Stimulated activated CD8-positive, alpha-beta memory T cell treated with anti-CD3 and anti-CD28 coated beads, Interleukin-4, amount 100 ng/mL, for 48 hours (primary cell): ENCODE data around the gene SEC16B.

Source experiments
- DNase-seq: peaks from one replicate; pipeline ENCODE4 v3.0.0-alpha.2; 2020

Gene SEC16B

DNA sequence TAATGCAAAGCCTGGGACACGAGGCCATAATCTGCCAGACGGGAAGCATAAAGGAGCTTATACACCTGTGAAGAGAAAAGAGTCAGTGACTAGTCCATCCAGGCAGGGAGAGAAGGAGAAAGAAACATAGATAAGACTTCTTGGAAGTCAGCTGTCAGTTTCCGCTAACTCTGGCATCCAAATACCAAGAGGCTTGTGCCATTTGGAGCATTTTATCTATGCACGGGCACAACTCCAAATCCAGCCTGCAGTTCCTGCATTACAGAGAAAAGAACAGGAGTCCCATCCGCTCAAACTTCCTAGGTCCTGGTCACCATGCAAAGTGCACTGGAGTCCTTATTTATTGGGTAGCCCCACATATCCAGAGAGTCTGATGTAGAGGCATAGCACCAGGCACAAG is 27.9 kb downstream of the SEC16B start:
- no peak for DNase-seq

DNA sequence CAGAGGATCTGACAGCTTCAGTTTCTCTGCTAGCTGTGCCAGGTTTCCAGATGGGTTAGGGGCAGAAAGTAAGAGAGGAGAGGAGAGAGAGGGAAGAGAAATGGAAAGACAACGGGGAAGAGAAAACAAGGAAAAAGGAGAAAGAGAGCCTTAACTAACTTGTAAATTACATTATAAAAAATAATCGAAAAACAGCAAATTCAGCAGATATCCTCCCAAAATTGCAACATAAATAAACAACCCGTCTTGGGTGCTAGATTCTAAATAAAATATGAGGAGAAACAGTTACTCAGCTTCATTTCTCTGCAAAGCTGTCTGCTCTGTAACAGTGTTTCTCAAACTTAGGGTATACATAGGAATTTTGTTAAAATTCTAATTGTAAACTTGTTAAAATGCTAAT is 29.2 kb downstream of the SEC16B start:
- DNase-seq: no peak

DNA sequence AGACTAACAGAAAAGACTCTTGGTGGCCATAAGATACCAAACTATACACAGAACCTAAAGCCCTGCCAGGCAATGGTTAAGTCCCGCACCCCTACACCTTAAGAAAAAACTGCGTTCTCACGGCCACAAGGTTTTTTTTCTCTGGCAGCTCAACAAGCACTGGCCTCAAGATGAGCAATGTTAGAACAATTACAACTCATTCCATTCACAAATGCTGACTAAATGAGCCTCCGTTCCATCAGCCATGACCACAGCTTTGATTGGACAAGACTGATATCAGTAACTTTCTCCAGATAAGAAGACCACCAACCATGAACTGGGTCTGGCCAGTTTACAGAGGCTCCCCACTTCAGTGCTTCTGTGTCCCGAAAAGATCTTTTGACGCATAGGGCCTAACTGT is 31.9 kb downstream of the SEC16B start:
- no peak for DNase-seq

DNA sequence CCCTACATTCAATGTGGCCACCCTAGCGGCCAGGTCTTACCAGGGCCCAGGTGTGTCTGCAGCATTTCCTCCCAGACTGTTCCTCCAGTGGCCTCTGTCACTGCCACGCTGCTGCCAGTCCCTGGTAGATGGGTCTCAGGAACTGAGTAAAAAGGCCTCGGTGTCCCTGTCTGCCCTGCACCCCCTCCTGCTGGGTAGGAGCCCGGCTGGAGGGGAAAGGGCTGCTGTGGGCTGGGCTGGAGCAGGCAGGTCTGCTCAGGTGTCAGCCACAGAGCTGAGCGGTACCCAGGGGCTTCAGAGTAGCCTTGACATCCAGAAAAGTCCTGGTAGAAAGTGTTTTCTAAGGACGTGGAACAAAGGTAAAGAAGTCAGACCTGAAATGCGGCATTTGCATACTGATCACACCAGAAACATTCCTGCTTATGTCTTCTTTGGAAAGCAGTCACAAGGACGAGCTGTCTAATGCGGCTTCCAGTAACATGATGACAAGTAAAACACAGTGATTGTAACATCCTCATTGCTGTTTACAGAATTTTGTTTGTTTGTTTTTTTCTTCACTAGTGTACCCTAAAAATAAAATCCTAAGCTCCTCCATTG is 32.6 kb downstream of the SEC16B start:
- no peak for DNase-seq

DNA sequence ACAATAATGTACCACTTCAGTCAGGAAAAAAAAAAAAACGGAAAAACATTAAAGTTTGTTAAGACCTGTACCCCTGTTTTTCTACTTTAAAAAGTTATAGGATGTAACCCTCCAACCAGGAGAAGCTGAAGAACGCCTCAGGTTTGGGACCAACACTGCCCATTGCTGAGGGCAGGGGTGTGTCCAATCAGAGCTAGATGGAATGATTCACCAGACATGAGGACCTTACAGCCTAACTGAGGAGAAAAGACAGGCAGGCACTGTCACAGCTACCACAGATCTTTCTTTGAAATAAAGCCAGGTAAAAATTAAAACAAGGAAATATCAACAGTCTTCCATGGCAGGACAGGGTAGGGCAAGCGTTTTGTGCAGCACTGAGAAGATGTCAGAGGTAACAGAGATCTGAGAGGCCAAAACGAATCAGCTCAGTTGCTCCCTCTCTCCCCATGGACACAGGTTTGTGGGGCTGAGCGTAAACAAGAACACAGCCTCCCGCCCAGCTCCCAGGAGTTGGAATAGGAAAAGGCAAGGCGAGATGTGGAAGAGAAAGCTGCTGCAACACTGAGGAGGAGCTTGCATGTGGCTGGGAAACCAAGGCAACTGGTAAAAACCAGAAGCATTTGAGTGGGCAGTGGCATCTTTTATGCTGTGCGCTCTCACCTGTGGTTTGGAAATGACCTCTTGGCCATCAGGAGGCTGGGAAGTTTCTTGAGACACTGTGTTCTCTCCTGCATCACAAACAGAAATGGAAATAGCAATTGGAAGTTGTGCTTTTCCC is 34.0 kb downstream of the SEC16B start:
- DNase-seq: no peak

DNA sequence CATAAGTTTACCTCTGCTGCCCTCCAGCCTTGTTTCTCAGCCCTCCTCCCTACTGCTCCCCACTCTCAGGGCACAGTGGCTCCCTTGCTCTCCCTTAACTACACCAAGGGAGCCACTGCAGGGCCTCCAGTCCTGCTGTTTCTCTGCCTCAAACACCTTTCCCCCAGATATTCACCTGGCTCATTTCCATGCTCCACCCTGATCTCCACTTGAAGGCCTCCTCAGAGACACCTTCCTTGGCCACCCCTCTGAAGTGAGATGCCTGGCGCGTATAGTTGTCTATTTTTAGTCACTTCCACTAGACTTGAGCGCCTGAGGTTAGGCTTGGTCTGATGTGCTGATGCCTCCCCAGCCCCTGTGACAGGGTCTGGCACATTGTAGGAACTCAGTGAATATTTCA is 34.9 kb downstream of the SEC16B start:
- no peak for DNase-seq

DNA sequence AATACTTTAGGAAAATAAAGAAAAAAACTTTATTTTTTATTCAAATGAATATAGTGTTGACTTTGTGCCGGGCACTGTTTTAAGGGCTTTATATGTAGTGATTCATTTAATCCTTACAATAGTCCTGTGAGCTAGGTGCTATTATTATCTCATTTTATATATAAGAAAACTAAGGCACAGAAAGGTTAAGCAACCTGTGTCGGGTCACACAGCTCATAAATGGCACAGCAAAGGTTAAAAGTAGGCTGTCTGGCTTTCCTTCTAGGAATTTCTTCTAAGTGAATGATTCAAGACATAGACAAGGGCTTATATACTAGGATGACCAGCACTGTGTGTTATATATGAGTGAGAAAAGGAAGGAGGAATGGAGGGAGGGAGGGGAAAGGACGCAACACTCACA is 35.4 kb downstream of the SEC16B start:
- no peak for DNase-seq

DNA sequence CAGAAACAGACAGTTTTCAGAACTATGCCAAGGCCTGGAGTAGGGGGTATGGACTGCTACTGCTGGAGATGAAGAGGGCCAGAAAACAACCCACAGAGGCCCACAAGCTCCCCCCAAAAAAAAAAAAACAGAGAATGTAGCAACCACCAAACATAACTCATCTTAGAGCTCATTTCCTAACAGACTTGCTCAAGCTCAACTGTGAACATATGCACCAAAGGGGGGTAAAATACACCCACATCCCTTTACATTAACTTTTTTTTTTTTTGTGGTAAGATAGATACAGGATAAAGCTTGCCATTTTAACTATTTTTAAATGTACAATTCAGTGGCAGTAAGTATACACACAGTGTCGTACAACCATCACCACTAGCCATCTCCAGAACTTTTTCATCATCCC is 36.0 kb downstream of the SEC16B start:
- DNase-seq: no peak

DNA sequence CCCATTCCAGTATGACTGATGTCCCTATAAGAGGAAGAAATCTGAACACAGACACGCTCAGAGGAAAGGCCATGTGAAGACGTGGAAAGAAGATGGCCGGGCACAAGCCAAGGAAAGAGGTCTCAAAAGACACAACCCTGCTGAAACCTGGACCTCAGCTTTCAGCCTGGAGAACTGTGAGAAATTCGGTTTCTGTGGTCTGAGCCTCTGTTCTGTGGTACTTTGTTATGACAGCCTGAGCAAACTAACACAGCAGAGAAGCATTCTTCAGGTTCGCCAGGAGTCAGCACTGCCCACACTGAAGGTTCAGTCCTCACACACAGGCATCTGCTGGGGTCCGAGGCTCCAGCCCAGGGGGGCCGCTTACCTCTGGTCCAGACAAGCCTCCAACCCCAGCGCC is 37.7 kb downstream of the SEC16B start:
- no peak for DNase-seq

DNA sequence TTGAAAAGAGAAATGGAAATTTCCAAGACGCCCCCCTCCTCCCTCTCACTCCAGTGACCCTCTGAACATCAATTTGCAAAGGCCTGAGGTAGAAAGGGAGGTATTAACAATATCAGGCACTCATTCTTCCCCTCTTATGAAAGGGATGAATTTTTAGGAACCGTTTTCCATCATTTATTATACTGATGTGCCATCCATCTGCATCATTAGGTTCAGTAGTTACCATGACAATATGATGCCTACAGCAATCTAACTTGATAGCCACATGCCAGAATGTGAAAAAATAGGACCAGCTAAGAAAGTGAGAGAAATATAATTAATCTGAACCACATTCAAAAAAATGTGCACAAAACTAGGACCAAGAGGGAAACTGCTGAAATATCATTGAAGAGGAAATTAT is 40.9 kb downstream of the SEC16B start:
- no peak for DNase-seq

DNA sequence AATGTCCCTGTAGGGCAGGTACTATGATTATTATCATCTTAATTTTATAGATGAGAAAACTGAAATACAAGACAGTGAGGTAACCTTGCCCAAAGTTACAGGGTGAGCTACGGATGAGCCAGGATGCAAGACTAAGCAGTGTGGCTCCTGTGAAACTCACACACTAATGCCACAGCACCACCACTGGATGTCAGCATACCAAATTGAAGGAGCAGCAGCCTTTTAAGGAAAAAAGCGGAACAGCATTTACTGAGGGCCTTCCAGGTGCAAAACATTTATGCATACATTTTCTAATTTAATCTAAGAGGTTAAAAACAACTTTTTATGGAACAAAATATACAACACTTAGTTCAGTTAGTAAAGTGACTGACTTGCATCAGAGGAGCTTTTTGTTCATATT is 41.7 kb downstream of the SEC16B start:
- no peak for DNase-seq

DNA sequence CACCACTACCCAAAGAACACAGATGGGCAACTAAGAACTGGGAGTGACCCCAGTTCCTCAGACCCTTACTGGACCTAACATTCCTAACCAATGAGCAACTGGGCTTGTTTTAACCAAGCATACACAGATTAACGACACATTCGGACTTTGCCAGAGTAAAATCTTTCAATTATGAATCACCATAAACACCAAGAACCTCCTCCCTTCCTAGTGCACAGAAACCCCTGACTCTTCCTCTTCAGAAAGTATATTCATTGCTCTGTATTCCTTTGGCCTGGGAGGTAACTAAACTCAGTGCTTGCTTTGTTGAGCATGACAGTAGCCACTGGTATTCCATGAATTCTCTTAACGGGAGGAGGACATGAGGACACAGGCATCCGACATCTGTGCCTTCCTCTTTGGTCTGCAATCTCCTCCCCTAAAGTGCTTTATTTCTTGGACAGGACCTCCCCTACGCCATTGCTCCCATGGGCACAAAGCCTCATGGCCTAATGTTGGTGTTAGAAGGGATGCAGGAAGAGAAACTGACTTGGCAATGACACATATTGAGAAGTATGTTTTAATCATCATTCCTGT is 42.7 kb downstream of the SEC16B start:
- no peak for DNase-seq

DNA sequence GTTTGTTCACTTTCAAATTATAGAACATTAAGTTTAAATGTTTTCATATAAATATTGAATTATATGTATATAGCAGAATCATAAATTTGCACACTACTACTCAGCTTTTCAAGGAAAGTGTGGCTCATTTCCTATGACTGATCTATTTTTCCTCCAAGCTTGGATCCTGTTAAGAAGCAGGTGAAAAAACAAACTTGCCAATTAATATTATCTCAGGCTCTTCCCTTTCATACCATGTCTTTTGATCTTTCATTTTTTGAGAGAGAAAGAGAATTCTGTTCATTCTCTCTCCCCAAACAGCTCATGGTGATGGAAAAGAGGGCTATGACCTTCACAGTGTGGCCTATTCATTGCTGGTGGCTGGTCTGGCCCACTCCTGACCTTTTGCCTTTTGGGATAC is 43.7 kb downstream of the SEC16B start:
- no peak for DNase-seq

DNA sequence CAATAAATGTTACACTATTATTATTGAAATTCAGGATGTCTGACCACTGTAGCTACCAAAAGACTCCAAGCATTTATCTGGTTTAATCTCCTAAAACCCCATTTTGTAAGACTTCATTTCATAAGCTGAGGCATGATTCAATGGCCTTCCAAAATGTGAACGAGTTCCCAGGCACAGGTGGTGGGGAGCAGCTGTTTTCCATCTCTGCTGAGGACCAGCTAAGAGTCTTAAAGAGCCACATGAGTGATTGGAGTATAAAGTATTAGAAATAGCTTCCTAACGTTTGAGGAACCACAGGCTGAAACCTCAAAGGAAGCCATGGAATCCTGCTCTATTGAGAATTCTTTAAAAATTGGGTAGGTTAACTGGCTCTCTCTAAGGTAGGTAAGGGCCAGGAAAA is 44.9 kb downstream of the SEC16B start:
- no peak for DNase-seq

DNA sequence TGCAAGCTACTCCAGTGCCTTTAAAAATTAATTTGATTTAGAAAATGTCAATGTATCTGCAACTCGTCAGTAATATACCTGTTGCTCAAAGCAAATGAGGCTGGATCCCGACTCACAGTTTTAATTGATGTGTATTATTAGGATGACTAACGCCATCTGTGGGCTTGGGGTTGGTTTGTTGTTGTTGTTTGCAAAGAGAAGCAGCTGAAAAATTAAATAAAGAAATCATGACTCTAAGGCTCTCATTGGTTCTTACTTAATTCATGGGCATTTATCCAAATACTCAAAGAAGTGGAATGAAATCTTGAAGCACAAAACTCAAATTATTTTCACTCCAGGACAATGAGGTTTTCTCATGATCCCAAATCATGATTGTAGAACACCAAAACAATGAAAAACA is 46.4 kb downstream of the SEC16B start:
- no peak for DNase-seq

DNA sequence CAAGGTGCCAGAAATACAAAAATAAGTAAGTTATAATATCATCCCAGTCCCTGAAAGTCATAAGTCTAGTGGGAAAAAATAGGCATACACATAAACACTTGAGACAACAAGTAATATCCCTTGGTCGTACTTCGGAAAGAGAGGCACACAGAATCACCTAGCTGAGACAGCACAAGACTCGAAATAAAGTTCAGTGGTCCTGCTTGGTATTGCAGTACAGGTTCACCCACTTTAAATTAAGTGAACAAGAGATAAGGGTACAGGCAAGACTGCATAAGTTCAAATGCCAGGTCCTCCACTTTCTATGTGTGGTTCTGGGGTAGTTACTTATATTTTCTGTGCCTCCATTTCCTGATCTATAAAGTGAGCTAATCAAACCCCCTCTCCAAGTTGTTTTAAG is 47.6 kb downstream of the SEC16B start:
- no peak for DNase-seq

DNA sequence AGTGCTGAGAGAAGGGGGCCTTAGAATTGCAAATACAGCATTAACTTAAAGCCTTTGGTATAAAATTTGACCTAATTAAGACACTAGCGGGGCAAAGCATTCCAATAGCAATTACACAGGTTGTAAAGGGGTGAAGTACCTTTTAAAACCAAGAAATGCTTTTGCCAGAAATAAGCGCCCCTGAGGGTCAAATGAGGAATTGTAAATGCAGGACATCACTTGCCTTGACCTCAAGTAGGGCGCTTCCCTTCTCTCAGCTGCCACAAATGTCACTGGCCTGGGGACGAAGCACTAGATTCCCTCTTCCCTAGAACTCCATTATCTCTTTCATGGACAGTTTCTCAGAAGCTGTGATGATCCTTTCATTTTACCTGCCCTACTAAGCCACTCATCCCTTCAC is 48.3 kb downstream of the SEC16B start:
- no peak for DNase-seq

DNA sequence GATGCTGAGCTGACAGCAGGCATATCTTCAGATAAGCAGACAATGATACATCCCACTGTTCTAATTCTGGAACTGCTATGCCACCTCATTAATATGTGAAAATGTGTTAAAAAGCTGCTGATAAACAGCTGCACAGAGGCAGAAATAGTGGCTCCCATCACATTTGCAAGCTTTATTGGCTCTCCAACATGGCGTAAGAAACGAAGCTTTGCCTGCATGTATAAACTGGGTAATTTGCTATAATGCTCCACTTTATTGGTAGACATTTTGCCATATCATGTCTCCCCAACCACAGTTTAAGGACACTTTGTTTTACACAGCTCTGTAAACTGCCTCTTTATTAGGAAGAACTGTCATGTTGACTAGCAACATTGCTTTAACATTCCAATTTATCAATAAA is 49.8 kb downstream of the SEC16B start:
- DNase-seq: no peak

DNA sequence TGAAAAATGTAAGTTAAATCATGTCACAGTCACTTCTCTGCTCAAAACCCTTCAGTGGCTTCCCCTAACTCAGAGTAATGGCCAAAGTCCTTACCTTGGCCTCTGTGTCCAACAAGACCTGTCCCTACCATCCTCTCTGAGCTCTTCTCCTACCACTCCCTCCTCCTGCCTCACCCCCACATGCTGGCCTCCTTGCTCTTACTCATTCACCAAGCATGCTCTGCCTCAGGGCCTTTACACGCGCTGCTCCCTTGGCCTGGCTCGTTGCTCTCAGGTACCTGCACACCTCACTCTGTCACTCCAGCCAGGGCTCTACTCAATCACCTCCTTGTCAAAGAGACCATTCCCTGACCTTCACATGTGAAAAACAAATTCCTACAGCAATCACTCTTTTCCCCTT is 54.2 kb downstream of the SEC16B start:
- DNase-seq: no peak

DNA sequence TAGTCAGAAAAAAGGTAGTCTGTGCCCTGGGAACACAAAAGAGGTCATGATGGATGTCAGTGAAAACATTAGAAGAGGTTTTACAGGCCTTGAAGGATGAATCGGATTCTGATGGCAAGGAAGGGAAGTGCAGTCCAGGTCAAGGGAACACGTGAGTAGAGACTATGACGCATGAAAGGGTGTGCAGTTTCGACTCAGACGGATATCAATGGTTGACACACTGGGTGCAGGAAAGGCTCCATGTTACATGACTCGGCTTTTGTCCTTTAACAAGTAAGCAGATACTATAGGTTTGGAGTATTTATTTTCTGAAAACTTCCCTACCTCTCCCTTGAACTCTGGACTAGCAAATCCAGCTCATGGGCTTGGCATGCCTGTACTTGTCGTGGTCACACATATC is 55.3 kb downstream of the SEC16B start:
- no peak for DNase-seq

DNA sequence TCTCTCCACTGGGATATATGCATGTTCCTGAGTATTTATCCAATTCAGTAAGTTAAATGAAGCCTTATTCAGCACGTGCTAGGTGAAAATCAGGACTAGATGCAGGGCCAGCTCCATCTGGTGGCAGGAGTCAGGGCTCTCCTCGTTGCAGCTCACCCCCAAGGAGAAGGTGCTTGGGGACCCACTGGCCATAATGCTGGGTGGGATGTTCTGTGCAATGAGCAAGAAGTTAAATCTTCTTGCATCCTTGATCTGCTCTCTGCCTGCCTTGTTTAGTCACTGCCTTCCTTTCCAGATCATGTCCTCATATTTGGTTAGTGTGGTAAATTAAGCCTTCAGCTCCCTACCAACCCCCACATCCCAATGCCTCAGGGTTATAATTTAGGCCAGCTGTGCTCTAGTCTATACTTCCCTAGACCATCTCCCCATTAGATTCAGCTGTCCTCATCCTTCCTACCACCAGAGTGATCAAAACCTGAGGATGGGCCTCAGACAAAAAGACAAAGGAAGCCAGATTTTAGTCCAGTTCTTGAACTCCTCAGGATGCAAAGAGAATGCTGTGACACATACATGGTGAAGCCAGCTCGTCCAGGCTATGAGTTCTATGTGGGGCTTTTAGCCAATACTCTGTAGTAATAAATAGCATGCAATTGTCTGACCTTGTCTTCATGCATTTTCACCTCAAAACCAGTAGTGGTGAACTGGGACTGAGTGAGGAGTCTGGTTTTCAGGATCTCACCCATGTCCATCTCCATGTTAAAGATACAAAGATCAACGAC is 55.9 kb downstream of the SEC16B start:
- DNase-seq: no peak

DNA sequence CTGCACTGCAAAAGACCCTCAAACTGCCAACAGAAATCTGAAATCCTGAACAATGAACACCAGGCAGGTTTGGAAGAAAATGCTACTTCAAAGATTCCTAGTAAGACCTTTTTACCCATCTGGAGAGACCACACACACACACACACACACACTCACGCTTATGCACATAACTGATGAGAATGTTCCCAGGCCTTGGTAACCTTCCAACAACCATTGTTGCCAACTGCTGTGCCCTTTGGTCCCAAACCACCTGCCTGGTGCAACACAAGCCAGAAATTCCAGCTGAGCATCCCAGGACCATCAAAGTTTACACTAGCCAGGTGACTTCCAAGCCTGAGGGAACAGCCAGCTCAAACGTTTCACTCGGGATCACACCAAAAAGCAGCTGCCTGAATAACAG is 56.9 kb downstream of the SEC16B start:
- DNase-seq: no peak

DNA sequence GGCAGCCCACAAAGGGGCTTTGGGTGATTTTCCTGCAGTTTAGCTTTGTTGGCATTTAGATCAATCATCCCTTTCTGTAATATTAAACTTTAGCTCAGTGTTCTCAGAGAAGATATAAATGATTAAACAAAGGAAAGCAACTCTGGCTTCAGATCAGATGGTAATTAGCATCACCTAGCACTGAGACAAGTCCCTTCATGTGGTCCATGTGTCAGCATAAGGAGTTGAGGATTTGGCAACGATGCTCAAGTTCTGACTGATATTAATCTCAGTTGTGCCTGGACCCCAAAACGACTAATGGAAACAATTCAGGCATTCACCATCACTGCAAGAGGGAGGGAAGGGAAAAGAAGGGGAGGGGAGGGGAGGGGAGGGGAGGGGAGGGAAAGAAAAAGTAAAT is 60.4 kb downstream of the SEC16B start:
- DNase-seq: no peak

DNA sequence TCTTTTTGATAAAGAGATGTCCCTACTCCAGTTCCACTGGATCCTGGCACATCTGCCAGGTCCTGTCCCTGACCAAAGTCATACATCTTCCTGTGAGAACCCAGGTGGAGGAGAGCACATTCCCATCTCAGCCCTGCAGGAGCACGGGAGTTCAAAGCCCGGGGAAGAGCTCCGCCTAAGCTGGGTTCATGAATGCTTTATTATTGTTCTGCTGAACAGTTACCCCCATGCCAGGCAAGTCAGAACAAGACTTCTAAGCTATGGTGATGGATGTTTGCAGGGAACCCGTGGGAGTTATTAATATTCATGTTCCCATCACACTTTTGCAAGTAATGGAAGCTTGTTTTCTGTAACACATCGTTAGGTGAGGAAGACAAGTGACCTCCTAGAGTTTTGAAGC is 62.9 kb downstream of the SEC16B start:
- no peak for DNase-seq
